ENCODE measurements around the gene PXMP2. TPM values are rescaled to one million over a fixed set of nuclear protein-coding genes. Genes with fewer than 3 reads are reported as not detected.
"Not testable (repeated sequence)": the region's sequence is repeated elsewhere in the genome, so short reads cannot be mapped to it uniquely, and the experiment has no call there.

The PXMP2 gene
- total RNA-seq, 1 donor from 2014 or later = 18.6 TPM

- no peak for DNase-seq (ENCODE audit: low spot score)
- H3K9me3 Mint-ChIP-seq (ENCODE audit: unreplicated experiment) = no peaks in the 10 kb centered on the region
- no peak for TF ChIP-seq CTCF (IDR thresholded peaks at IDR 0.05; ENCODE audit: unreplicated experiment)
Observed at GRCh38 chr12:132689227-132689626, 1.8 kb downstream of the PXMP2 start.

GRCh38 chr12:132690112-132690511 is 2.7 kb downstream of the PXMP2 start:
- H3K4me1 Mint-ChIP-seq (ENCODE audit: unreplicated experiment) = peaks cover 22% of the 10 kb centered on the region
- H3K4me3 Mint-ChIP-seq (ENCODE audit: unreplicated experiment) = peak overlapping the region; percentile 86
- H3K9me3 Mint-ChIP-seq (ENCODE audit: unreplicated experiment) = no peaks in the 10 kb centered on the region
- H3K27me3 Mint-ChIP-seq (ENCODE audit: unreplicated experiment) = peaks cover 14% of the 10 kb centered on the region
- H3K27ac Mint-ChIP-seq (ENCODE audit: unreplicated experiment) = peak overlapping the region; percentile 46
- peaks cover 26% of the 10 kb centered on the region for H3K36me3 Mint-ChIP-seq (ENCODE audit: low read depth, unreplicated experiment)
- no peak for DNase-seq (ENCODE audit: low spot score)
- TF ChIP-seq CTCF (IDR thresholded peaks at IDR 0.05; ENCODE audit: unreplicated experiment) = no peak

More at GRCh38 chr12:132689227-132689626, 1.8 kb downstream of the PXMP2 start:
- peak overlapping the region; percentile 12 for H3K27ac Mint-ChIP-seq (ENCODE audit: unreplicated experiment)
- peaks cover 23% of the 10 kb centered on the region for H3K4me1 Mint-ChIP-seq (ENCODE audit: unreplicated experiment)
- peaks cover 12% of the 10 kb centered on the region for H3K27me3 Mint-ChIP-seq (ENCODE audit: unreplicated experiment)
- H3K36me3 Mint-ChIP-seq (ENCODE audit: low read depth, unreplicated experiment) = peaks cover 26% of the 10 kb centered on the region
- H3K4me3 Mint-ChIP-seq (ENCODE audit: unreplicated experiment) = peak overlapping the region; percentile 93

GRCh38 chr12:132692030-132692429 is 4.6 kb downstream of the PXMP2 start:
- H3K4me1 Mint-ChIP-seq (ENCODE audit: unreplicated experiment) = peaks cover 14% of the 10 kb centered on the region
- peaks cover 26% of the 10 kb centered on the region for H3K36me3 Mint-ChIP-seq (ENCODE audit: low read depth, unreplicated experiment)
- peaks cover 12% of the 10 kb centered on the region for H3K27me3 Mint-ChIP-seq (ENCODE audit: unreplicated experiment)
- H3K4me3 Mint-ChIP-seq (ENCODE audit: unreplicated experiment); DNase-seq (ENCODE audit: low spot score); H3K9me3 Mint-ChIP-seq (ENCODE audit: unreplicated experiment); H3K27ac Mint-ChIP-seq (ENCODE audit: unreplicated experiment): not testable (repeated sequence)

- not testable (repeated sequence) for H3K4me1 Mint-ChIP-seq (ENCODE audit: unreplicated experiment); DNase-seq (ENCODE audit: low spot score); H3K4me3 Mint-ChIP-seq (ENCODE audit: unreplicated experiment); H3K27me3 Mint-ChIP-seq (ENCODE audit: unreplicated experiment); H3K9me3 Mint-ChIP-seq (ENCODE audit: unreplicated experiment)
- Mint-ChIP-seq H3K36me3 (ENCODE audit: low read depth, unreplicated experiment) (peaks cover 24% of the 10 kb centered on the region), H3K27ac (ENCODE audit: unreplicated experiment) (peak overlapping the region; percentile 61)
Observed at GRCh38 chr12:132694888-132695287, 7.5 kb downstream of the PXMP2 start.

GRCh38 chr12:132695431-132695830 is 8.0 kb downstream of the PXMP2 start:
- Mint-ChIP-seq H3K36me3 (ENCODE audit: low read depth, unreplicated experiment) (peaks cover 23% of the 10 kb centered on the region), H3K27me3 (ENCODE audit: unreplicated experiment) (peaks cover 3% of the 10 kb centered on the region), H3K4me3 (ENCODE audit: unreplicated experiment) (no peak overlapping the region), H3K9me3 (ENCODE audit: unreplicated experiment) (no peaks in the 10 kb centered on the region), H3K27ac (ENCODE audit: unreplicated experiment) (no peak overlapping the region), H3K4me1 (ENCODE audit: unreplicated experiment) (no peaks in the 10 kb centered on the region)
- no peak for TF ChIP-seq CTCF (IDR thresholded peaks at IDR 0.05; ENCODE audit: unreplicated experiment)
- DNase-seq (ENCODE audit: low spot score) = no peak

GRCh38 chr12:132698341-132698740 is 11.0 kb downstream of the PXMP2 start:
- DNase-seq (ENCODE audit: low spot score) = no peak
- peaks cover 5% of the 10 kb centered on the region for H3K27me3 Mint-ChIP-seq (ENCODE audit: unreplicated experiment)
- peak overlapping the region; percentile 29 for H3K4me3 Mint-ChIP-seq (ENCODE audit: unreplicated experiment)
- no peak for TF ChIP-seq CTCF (IDR thresholded peaks at IDR 0.05; ENCODE audit: unreplicated experiment)
- H3K9me3 Mint-ChIP-seq (ENCODE audit: unreplicated experiment) = no peaks in the 10 kb centered on the region
- H3K36me3 Mint-ChIP-seq (ENCODE audit: low read depth, unreplicated experiment) = peaks cover 24% of the 10 kb centered on the region
- no peak overlapping the region for H3K27ac Mint-ChIP-seq (ENCODE audit: unreplicated experiment)
- peaks cover 19% of the 10 kb centered on the region for H3K4me1 Mint-ChIP-seq (ENCODE audit: unreplicated experiment)
